Measurements from ENCODE around the gene KLK2. TPM values are rescaled to one million over a fixed set of nuclear protein-coding genes. Genes with fewer than 3 reads are reported as not detected.

Gene KLK2
- total RNA-seq, 1 experiment from 2014 or later = not detected

- no peaks in the 10 kb centered on the region for H3K27me3 ChIP-seq (ENCODE audit: insufficient read depth, low read length)
- CTCF ChIA-PET = no interaction called here
- H3K9me3 ChIP-seq (ENCODE audit: control insufficient read depth in 1 of 2, insufficient read depth in 1 of 2, low read depth in 1 of 2, low read length in 2 of 2) = no peaks in the 10 kb centered on the region; a peak in 1 of 4 replicates
- no peaks in the 10 kb centered on the region for H4K20me1 ChIP-seq (ENCODE audit: insufficient read depth)
- RAD21 ChIA-PET (ENCODE audit: low non-redundant PET in 1 of 2, low total read pairs in 2 of 2, uncharacterized antibody in 2 of 2, unreplicated experiment in 2 of 2) = no interaction called here
- H3K4me3 ChIP-seq (replicated peaks in 1 of 2; ENCODE audit: low read depth in 1 of 2, low read length in 2 of 2) = no peak overlapping the region
- ATAC-seq = no peak
- H3K9me2 ChIP-seq (ENCODE audit: insufficient read depth) = no peaks in the 10 kb centered on the region
- no peak overlapping the region for H3K27ac ChIP-seq (ENCODE audit: low read depth, low read length)
- H3K9ac ChIP-seq (ENCODE audit: low read length) = no peak overlapping the region
- no peaks in the 10 kb centered on the region for H3K36me3 ChIP-seq (ENCODE audit: control insufficient read depth in 1 of 2, insufficient read depth in 2 of 2, low read length in 2 of 2)
- DNase-seq (ENCODE audit: low read depth, low spot score) = no peak
- peaks cover 0 to 10% of the 10 kb centered on the region in 2 experiments; a peak in 2 of 4 replicates for H3K4me1 ChIP-seq (ENCODE audit: control insufficient read depth in 1 of 2, insufficient read depth in 2 of 2, low read length in 2 of 2)
- H3K4me2 ChIP-seq (ENCODE audit: low read length) = no peak overlapping the region
- no peaks in the 10 kb centered on the region for H3K79me2 ChIP-seq (ENCODE audit: insufficient read depth, low read length)
- POLR2A ChIA-PET = no interaction called here
- H2AFZ ChIP-seq (ENCODE audit: low read depth, low read length, poor library complexity, severe bottlenecking) = no peak overlapping the region
- BruUV-seq (replicated peaks) = no TSS peak
- intact Hi-C loops (cut with micrococcal nuclease) = no loop called here
- TF ChIP-seq CEBPB (IDR thresholded peaks at IDR 0.05; ENCODE audit: low read depth) = no peak
- no peak for TF ChIP-seq ZNF274 (IDR thresholded peaks at IDR 0.05; ENCODE audit: low read depth, low read length)
- no peak for TF ChIP-seq RAD21 (IDR thresholded peaks at IDR 0.05; ENCODE audit: low read depth)
- TF ChIP-seq FOSL1 (IDR thresholded peaks at IDR 0.05; ENCODE audit: low read depth) = no peak
- no peak for TF ChIP-seq SP1 (IDR thresholded peaks at IDR 0.05; ENCODE audit: low read depth)
- no peak for TF ChIP-seq ZFX (IDR thresholded peaks at IDR 0.05)
- no peak for TF ChIP-seq REST (IDR thresholded peaks at IDR 0.05; ENCODE audit: low read depth)
- TF ChIP-seq ZBTB33 (IDR thresholded peaks at IDR 0.05; ENCODE audit: extremely low read depth, insufficient replicate concordance, low read length) = no peak
- TF ChIP-seq POLR2AphosphoS5 (IDR thresholded peaks at IDR 0.05; ENCODE audit: low read depth, low read length) = no peak
- no peak for TF ChIP-seq CTCF (IDR thresholded peaks at IDR 0.05 in 2 of 3, conservative IDR thresholded peaks at IDR 0.05 in 1 of 3; ENCODE audit: borderline replicate concordance in 1 of 3, insufficient read depth in 1 of 3, low read depth in 2 of 3, low read length in 2 of 3)
- TF ChIP-seq ELF1 (IDR thresholded peaks at IDR 0.05; ENCODE audit: borderline replicate concordance, low read depth) = no peak
- no peak for TF ChIP-seq EZH2phosphoT487 (IDR thresholded peaks at IDR 0.05; ENCODE audit: borderline replicate concordance)
- no peak for TF ChIP-seq ATF3 (IDR thresholded peaks at IDR 0.05)
- no peak for TF ChIP-seq EZH2 (IDR thresholded peaks at IDR 0.05)
- TF ChIP-seq JUND (IDR thresholded peaks at IDR 0.05) = no peak
- no peak for TF ChIP-seq EGR1 (IDR thresholded peaks at IDR 0.05; ENCODE audit: low read depth)
These were observed 45.8 kb upstream of the KLK2 start for GRCh38 chr19:50827476-50827875.

Measured in HCT116 (cell line).